HEK293T (cell line): Measurements from ENCODE around the gene PAQR8.

Experiments
- CTCF ChIA-PET: fragments of 350-600 bp; formaldehyde crosslinking; extraction: SDS; loops from one replicate; lab custom pipeline; 2021; ENCODE audit warnings: antibody characterized with exemption, inconsistent platforms; lab: Yijun Ruan, JAX
- POLR2A ChIA-PET: fragments of 350-600 bp; formaldehyde crosslinking; extraction: SDS; loops from one replicate; lab custom pipeline; 2020; ENCODE audit warnings: antibody characterized with exemption, inconsistent platforms; lab: Yijun Ruan, JAX
- DNase-seq: peaks from one replicate; pipeline ENCODE4 v3.0.0; 2012; ENCODE audit warnings: mixed read lengths; ENCODE audit errors: extremely low spot score
- ARNT ChIP-seq: fragments of 450-650 bp; IDR thresholded peaks from 2 replicates; pipeline ENCODE4 v1.6.1; 2017; ENCODE audit warnings: mild to moderate bottlenecking
- BHLHE40 ChIP-seq: fragments of 450-650 bp; IDR thresholded peaks from 2 replicates; pipeline ENCODE4 v1.6.1; 2016; ENCODE audit warnings: mild to moderate bottlenecking, moderate library complexity, borderline replicate concordance
- CTBP1 ChIP-seq: fragments of 450-650 bp; IDR thresholded peaks from 2 replicates; pipeline ENCODE4 v1.6.1; 2016; ENCODE audit warnings: borderline replicate concordance
- ELF4 ChIP-seq: fragments of 450-650 bp; IDR thresholded peaks from 2 replicates; pipeline ENCODE4 v1.6.1; 2017; ENCODE audit warnings: antibody characterized with exemption
- FOXA1 ChIP-seq: fragments of 450-650 bp; IDR thresholded peaks from 2 replicates; pipeline ENCODE4 v1.6.1; 2016; ENCODE audit warnings: mild to moderate bottlenecking
- FOXK2 ChIP-seq: fragments of 450-650 bp; IDR thresholded peaks from 2 replicates; pipeline ENCODE4 v1.6.1; 2016; ENCODE audit warnings: mild to moderate bottlenecking
- FOXM1 ChIP-seq: fragments of 450-650 bp; IDR thresholded peaks from 2 replicates; pipeline ENCODE4 v1.6.1; 2017; ENCODE audit warnings: mild to moderate bottlenecking, borderline replicate concordance
- HDGF ChIP-seq: fragments of 450-650 bp; IDR thresholded peaks from 2 replicates; pipeline ENCODE4 v1.6.1; 2017; ENCODE audit warnings: antibody characterized with exemption, borderline replicate concordance
- L3MBTL2 ChIP-seq: fragments of 450-650 bp; conservative IDR thresholded peaks from 2 replicates; pipeline ENCODE4 v1.6.1; 2016; ENCODE audit warnings: mild to moderate bottlenecking
- LEF1 ChIP-seq: fragments of 450-650 bp; IDR thresholded peaks from 2 replicates; pipeline ENCODE4 v1.6.1; 2017; ENCODE audit warnings: mild to moderate bottlenecking, borderline replicate concordance
- NFRKB ChIP-seq: fragments of 450-650 bp; IDR thresholded peaks from 2 replicates; pipeline ENCODE4 v1.6.1; 2016; ENCODE audit warnings: mild to moderate bottlenecking, moderate library complexity
- PKNOX1 ChIP-seq: fragments of 450-650 bp; IDR thresholded peaks from 2 replicates; pipeline ENCODE4 v1.6.1; 2016
- SP1 ChIP-seq: fragments of 450-650 bp; IDR thresholded peaks from 2 replicates; pipeline ENCODE4 v1.6.1; 2017
- SUZ12 ChIP-seq: fragments of 450-650 bp; IDR thresholded peaks from 2 replicates; pipeline ENCODE4 v1.6.1; 2016; ENCODE audit warnings: mild to moderate bottlenecking
- TARDBP ChIP-seq: fragments of 450-650 bp; IDR thresholded peaks from 2 replicates; pipeline ENCODE4 v1.6.1; 2016
- ZNF384 ChIP-seq: fragments of 450-650 bp; IDR thresholded peaks from 2 replicates; pipeline ENCODE4 v1.6.1; 2016

Gene PAQR8

GRCh38 chr6:52331793-52332457, 30.0 kb upstream of the PAQR8 start:
- DNase-seq = no peak
- TF ChIP-seq HDGF (no peak), ELF4 (no peak), CTBP1 (no peak), TARDBP (no peak), FOXM1 (no peak), SUZ12 (no peak), ARNT (no peak), SP1 (no peak), NFRKB (no peak), PKNOX1 (no peak), ZNF384 (no peak), L3MBTL2 (no peak)
- ChIA-PET POLR2A (interaction anchor here (1.6 to 1.8 kb wide), 2 partner anchors 30 to 47 kb away, joined by 4 to 5 read pairs; partner anchors contain the start of genes MCM3 and PAQR8), CTCF (no interaction called here)

DNA sequence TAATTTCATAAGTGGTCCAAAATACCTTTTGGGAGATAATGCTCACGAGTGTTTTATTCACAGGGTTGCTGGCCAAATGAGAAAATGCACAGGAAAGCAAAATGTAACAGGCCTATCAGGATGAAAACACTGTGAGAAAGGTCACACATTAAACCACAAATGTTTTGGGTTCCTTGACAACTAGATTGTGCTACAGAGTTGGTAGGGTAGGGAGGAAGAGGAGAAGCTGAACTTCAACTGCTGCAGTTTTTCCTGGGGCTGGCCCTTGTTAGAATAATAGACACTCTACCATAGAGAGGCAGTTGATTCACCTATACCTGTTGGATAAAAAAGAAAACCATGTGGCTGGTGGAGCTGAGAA, 28.1 kb upstream of the PAQR8 start:
- TF ChIP-seq TARDBP (no peak), FOXA1 (no peak), BHLHE40 (no peak), L3MBTL2 (no peak), PKNOX1 (no peak), CTBP1 (no peak), LEF1 (no peak), ARNT (no peak), ELF4 (no peak), NFRKB (no peak), ZNF384 (no peak), FOXM1 (no peak), HDGF (no peak), SUZ12 (no peak), SP1 (no peak), FOXK2 (no peak)
- ChIA-PET POLR2A (interaction anchor here (1.7 kb wide), 1 partner anchor 28 kb away, joined by 7 read pairs; the partner anchor contains the start of gene PAQR8), CTCF (interaction anchor here (0.5 kb wide), 1 partner anchor 301 kb away, joined by 3 read pairs; no protein-coding TSS in a partner anchor)
- DNase-seq = no peak

DNA sequence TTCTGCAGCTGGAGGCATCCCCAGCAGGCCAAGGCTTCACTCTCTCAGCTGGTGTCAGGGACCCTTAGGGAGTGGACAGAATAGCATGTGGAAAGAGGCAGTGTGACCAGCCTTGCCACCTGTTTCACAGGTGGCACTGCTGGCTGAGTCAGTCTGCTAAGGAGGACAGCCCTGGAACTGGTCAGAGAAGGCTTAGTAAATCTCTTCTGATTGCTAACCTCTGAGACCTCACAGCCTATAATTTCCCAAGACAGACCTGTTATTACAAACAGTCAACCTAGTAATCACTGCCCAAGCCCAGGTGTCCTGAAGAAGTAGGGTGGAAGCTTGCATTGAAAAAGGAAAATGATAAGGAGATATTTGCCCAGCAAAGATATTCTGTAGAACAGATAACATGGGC, 26.4 kb upstream of the PAQR8 start:
- ChIA-PET CTCF (no interaction called here), POLR2A (interaction anchor here (1.0 to 1.1 kb wide), 2 partner anchors 26 to 51 kb away, joined by 3 read pairs; partner anchors contain the start of genes MCM3 and PAQR8)
- no peak for TF ChIP-seq ARNT
- no peak for TF ChIP-seq ELF4
- no peak for TF ChIP-seq BHLHE40
- TF ChIP-seq FOXA1 = no peak
- TF ChIP-seq NFRKB = no peak
- no peak for TF ChIP-seq LEF1
- TF ChIP-seq SUZ12 = no peak
- TF ChIP-seq PKNOX1 = no peak
- TF ChIP-seq TARDBP = no peak
- no peak for TF ChIP-seq FOXK2
- TF ChIP-seq CTBP1 = no peak
- no peak for TF ChIP-seq HDGF
- no peak for TF ChIP-seq L3MBTL2
- no peak for TF ChIP-seq SP1
- TF ChIP-seq FOXM1 = no peak
- no peak for DNase-seq

DNA sequence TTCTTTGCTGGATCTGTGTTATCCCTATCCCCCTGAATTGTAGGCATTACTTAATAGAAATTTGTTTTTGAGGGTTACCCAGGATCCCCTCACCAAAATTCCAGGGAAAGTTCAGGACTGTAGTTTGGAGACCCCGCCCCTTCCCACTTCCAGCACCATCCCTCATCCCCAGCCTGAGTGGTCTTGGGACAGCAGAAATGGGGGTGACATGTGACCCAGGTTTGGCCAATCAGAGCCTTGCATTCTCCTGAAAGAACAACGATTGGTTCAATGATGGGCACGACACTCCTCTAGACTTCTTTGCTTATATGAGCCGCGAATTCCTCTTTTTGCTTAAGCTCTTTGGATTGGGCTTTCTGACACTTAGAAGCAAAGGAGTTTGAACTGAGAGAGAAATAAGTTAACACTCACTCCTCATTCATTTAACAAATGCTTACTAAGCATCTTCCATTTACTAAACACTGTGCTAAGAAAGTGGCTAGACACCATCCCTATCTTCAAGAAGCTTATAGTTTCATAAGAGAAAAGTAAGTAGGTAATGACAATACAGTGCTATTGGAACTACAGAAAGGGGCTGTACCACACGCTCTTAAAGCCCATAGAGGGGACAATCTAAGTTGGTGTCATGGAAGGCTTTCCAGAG, 24.9 kb upstream of the PAQR8 start:
- TF ChIP-seq NFRKB (no peak), FOXA1 (no peak), BHLHE40 (no peak), TARDBP (no peak), CTBP1 (no peak), ELF4 (no peak), ARNT (no peak), SP1 (no peak), SUZ12 (no peak), PKNOX1 (no peak), ZNF384 (no peak), FOXM1 (no peak), HDGF (no peak)
- POLR2A ChIA-PET = interaction anchor here (1.1 kb wide), 1 partner anchor 25 kb away, joined by 3 read pairs; the partner anchor contains the start of gene PAQR8
- DNase-seq = no peak
- CTCF ChIA-PET = no interaction called here

DNA sequence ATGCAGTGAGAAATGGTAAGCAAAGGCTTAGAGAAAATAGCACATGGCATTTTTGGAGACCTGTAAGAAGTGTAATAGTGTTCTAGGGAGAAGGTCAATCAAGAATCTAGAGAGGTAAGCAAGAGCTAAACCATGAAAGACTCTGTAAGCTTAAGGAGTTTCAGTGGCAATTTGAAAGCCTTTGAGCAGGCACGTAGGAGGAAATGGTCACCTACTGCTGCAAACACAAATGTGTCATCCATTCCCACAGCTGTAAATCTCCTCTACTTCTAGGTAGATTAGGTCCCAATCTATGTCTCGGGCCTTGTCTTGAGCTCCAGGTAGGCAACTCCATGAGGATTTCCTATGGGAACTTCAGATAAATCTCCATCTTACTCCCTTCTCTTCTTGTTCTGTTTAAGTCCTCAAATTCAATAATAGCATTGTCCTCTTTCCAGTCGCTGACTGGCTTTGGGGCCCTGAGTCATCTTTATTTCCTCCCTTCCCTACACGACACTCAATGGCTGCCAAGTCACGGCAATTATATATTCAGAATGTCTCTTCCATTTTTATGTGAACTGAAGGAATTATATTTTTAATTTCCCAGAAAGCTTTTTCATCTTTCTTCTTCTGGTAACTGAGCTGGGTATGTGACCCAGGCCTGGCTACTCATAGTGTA, 24.2 kb upstream of the PAQR8 start:
- ChIA-PET CTCF (interaction anchor here (0.6 kb wide), 1 partner anchor 228 kb away, joined by 3 read pairs; no protein-coding TSS in a partner anchor), POLR2A (interaction anchor here (0.8 kb wide), 1 partner anchor 53 kb away, joined by 3 read pairs; the partner anchor contains the start of gene MCM3)
- no peak for TF ChIP-seq NFRKB
- no peak for TF ChIP-seq LEF1
- TF ChIP-seq ELF4 = no peak
- no peak for TF ChIP-seq SP1
- no peak for TF ChIP-seq ZNF384
- no peak for TF ChIP-seq ARNT
- no peak for TF ChIP-seq FOXA1
- TF ChIP-seq TARDBP = no peak
- TF ChIP-seq CTBP1 = no peak
- no peak for TF ChIP-seq L3MBTL2
- no peak for TF ChIP-seq SUZ12
- no peak for TF ChIP-seq BHLHE40
- no peak for TF ChIP-seq PKNOX1
- TF ChIP-seq HDGF = no peak
- TF ChIP-seq FOXK2 = no peak
- TF ChIP-seq FOXM1 = no peak
- no peak for DNase-seq
